K562 (cell line): ENCODE data around the gene VDR.

Experiments
- CEBPB ChIP-seq: fragments of 450-650 bp; IDR thresholded peaks from 2 replicates; pipeline ENCODE4 v1.6.1; 2016; ENCODE audit warnings: missing genetic modification characterization, missing compliant biosample characterization
- CTCF ChIP-seq, 3 experiments: IDR thresholded peaks in 2 of 3; conservative IDR thresholded peaks in 1 of 3; 2 replicates each; pipeline ENCODE4 v1.5.1; 2011 to 2012; ENCODE audit warnings: low read length in 3 of 3, mild to moderate bottlenecking in 3 of 3, control low read depth in 2 of 3, improper control_type of control experiment in 1 of 3, inconsistent platforms in 1 of 3, low read depth in 1 of 3, mixed read lengths in 1 of 3, moderate library complexity in 1 of 3; ENCODE audit not compliant: insufficient read depth in 2 of 3
- NFE2L1 ChIP-seq: fragments of 450-650 bp; IDR thresholded peaks from 2 replicates; pipeline ENCODE4 v1.6.1; 2016; ENCODE audit warnings: missing genetic modification characterization, low read depth, mild to moderate bottlenecking, missing compliant biosample characterization, moderate library complexity, borderline replicate concordance
- TAF7 ChIP-seq: fragments of 450-650 bp; IDR thresholded peaks from 2 replicates; pipeline ENCODE4 v1.6.1; 2016; ENCODE audit warnings: missing genetic modification characterization, missing compliant biosample characterization
- ZNF584 ChIP-seq: fragments of 200-800 bp; sonication (Bioruptor generic); IDR thresholded peaks from 2 replicates; pipeline ENCODE4 v1.6.1; 2016; ENCODE audit warnings: low read depth, mild to moderate bottlenecking, missing genetic modification characterization, missing compliant biosample characterization

GRCh38 chr12:47828008-47828975 is 76.5 kb downstream of the VDR start:
- TF ChIP-seq ZNF584 (CRISPR knock-in tag), result no peak
- no peak for TF ChIP-seq CEBPB (tag)
- TF ChIP-seq CTCF (IDR thresholded peaks at IDR 0.05 in 2 of 3, conservative IDR thresholded peaks at IDR 0.05 in 1 of 3; ENCODE audit: insufficient read depth in 2 of 3, low read depth in 1 of 3, low read length in 3 of 3), result no peak
- TF ChIP-seq TAF7 (tag), result no peak
- no peak for TF ChIP-seq NFE2L1 (tag)
